ENCODE results near the gene ALK.

Gene ALK

DNA sequence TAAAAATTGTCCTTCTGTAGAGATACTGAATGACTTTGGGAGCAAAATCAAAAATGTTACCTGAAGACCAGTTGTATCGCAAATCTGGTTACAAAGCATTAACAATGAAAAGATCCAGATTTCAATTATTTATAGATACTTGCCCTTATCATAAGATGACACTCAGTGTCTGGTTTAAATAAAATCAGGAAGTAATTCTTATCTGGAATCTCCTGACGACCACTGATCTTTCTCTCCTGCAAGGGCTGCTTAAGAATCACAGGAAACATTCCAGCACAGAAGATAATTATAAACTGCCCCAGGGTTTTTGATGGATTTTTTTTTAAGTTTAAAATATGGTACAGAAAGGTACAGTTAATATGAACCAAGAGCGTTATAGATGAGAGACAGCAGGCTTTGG lies 205.7 kb downstream of the ALK start:
- H3K27ac Mint-ChIP-seq, result no peak overlapping the region
- no peak overlapping the region for H3K4me3 Mint-ChIP-seq
- H3K36me3 Mint-ChIP-seq, result no peaks in the 10 kb centered on the region
- no peaks in the 10 kb centered on the region for H3K9me3 Mint-ChIP-seq
- H3K4me1 Mint-ChIP-seq, result no peaks in the 10 kb centered on the region
- H3K27me3 Mint-ChIP-seq, result peaks cover 8% of the 10 kb centered on the region

DNA sequence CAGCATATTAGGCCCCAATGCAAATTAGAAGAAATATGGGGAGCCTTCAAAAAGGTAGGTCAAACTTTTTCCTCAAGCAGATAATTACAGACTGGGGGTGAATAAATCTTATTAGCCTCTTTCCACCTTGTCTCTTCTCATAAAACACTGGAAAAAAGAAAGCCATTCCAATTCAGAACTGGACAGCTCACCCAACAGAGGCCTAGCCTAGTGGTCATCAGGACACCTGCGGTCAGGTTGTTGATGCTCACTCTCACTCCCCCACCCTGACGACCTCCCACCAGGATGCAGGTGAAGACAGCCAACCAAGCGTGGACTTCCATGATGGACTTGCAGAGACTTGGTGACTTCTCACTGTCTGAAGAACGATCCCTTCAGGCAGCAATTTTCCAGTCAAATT lies 207.1 kb downstream of the ALK start:
- no peaks in the 10 kb centered on the region for H3K4me1 Mint-ChIP-seq
- no peak overlapping the region for H3K4me3 Mint-ChIP-seq
- no peak overlapping the region for H3K27ac Mint-ChIP-seq
- H3K36me3 Mint-ChIP-seq, result no peaks in the 10 kb centered on the region
- H3K9me3 Mint-ChIP-seq, result no peaks in the 10 kb centered on the region
- H3K27me3 Mint-ChIP-seq, result peaks cover 8% of the 10 kb centered on the region

- no peak overlapping the region for H3K27ac Mint-ChIP-seq
- H3K9me3 Mint-ChIP-seq, result no peaks in the 10 kb centered on the region
- no peaks in the 10 kb centered on the region for H3K36me3 Mint-ChIP-seq
- no peak overlapping the region for H3K4me3 Mint-ChIP-seq
- H3K27me3 Mint-ChIP-seq, result peaks cover 5% of the 10 kb centered on the region
- H3K4me1 Mint-ChIP-seq, result no peaks in the 10 kb centered on the region
These were observed 215.1 kb downstream of the ALK start for GRCh38 chr2:29706171-29706720.

- no peaks in the 10 kb centered on the region for H3K36me3 Mint-ChIP-seq
- no peak overlapping the region for H3K27ac Mint-ChIP-seq
- peaks cover 6% of the 10 kb centered on the region for H3K27me3 Mint-ChIP-seq
- H3K4me1 Mint-ChIP-seq, result no peaks in the 10 kb centered on the region
- no peaks in the 10 kb centered on the region for H3K9me3 Mint-ChIP-seq
- H3K4me3 Mint-ChIP-seq, result no peak overlapping the region
These were observed 215.8 kb downstream of the ALK start for GRCh38 chr2:29705616-29706015.

GRCh38 chr2:29703336-29703735 lies 218.1 kb downstream of the ALK start:
- peaks cover 6% of the 10 kb centered on the region for H3K27me3 Mint-ChIP-seq

DNA sequence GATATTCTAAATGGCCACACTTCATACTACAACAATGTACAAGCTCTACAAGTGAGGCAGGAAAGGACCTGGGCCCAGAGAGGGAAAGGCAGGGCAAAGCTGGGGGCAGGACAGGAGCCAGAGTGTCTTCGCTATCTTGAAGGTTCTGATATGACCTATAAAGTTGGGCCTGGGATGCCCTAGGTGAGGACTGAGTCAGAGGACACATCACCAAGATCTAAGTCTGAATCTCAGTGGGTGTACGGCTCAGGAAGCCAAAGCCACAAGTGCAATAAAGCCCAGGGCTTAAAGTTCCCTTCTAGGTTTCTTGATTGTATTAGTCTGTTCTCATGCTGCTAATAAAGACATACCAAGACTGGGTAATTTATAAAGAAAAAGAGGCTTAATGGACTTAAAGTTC lies 219.1 kb downstream of the ALK start:
- no peak overlapping the region for H3K27ac Mint-ChIP-seq
- H3K36me3 Mint-ChIP-seq, result no peaks in the 10 kb centered on the region
- H3K27me3 Mint-ChIP-seq, result peaks cover 6% of the 10 kb centered on the region
- H3K9me3 Mint-ChIP-seq, result no peaks in the 10 kb centered on the region
- H3K4me3 Mint-ChIP-seq, result no peak overlapping the region
- no peaks in the 10 kb centered on the region for H3K4me1 Mint-ChIP-seq

More at GRCh38 chr2:29703336-29703735, 218.1 kb downstream of the ALK start:
- Mint-ChIP-seq H3K4me1 (no peaks in the 10 kb centered on the region), H3K9me3 (no peaks in the 10 kb centered on the region), H3K27ac (no peak overlapping the region), H3K36me3 (no peaks in the 10 kb centered on the region), H3K4me3 (no peak overlapping the region)

DNA sequence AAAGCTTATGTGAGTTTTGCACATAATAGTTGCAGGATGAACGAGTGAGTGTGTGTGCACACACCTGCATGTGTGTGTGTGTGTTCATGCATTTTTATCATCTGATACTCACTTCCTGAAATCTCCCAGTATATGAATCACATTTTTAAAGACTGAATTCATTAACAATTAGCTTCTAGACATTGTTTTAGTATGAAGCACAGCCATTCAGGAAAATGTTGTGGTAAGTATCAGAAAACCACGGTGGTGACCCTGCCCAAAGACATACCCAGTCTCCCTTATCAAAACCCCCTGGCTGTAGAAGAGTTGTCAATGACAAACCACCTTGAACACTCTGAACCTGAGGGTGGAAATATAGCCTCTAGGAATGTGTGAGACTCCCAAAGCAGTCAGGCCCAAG lies 220.8 kb downstream of the ALK start:
- Mint-ChIP-seq H3K27me3 (peaks cover 7% of the 10 kb centered on the region), H3K9me3 (no peaks in the 10 kb centered on the region), H3K4me1 (no peaks in the 10 kb centered on the region), H3K27ac (no peak overlapping the region), H3K36me3 (no peaks in the 10 kb centered on the region), H3K4me3 (no peak overlapping the region)

GRCh38 chr2:29699045-29699444 lies 222.3 kb downstream of the ALK start:
- Mint-ChIP-seq H3K27ac (no peak overlapping the region), H3K36me3 (no peaks in the 10 kb centered on the region), H3K9me3 (no peaks in the 10 kb centered on the region), H3K4me1 (no peaks in the 10 kb centered on the region), H3K27me3 (peaks cover 7% of the 10 kb centered on the region), H3K4me3 (no peak overlapping the region)

GRCh38 chr2:29698216-29698615 lies 223.2 kb downstream of the ALK start:
- Mint-ChIP-seq H3K4me3 (no peak overlapping the region), H3K4me1 (no peaks in the 10 kb centered on the region), H3K36me3 (no peaks in the 10 kb centered on the region), H3K9me3 (no peaks in the 10 kb centered on the region), H3K27me3 (peaks cover 7% of the 10 kb centered on the region), H3K27ac (no peak overlapping the region)

- peaks cover 7% of the 10 kb centered on the region for H3K27me3 Mint-ChIP-seq
- no peaks in the 10 kb centered on the region for H3K4me1 Mint-ChIP-seq
- no peaks in the 10 kb centered on the region for H3K36me3 Mint-ChIP-seq
- no peak overlapping the region for H3K4me3 Mint-ChIP-seq
- no peak overlapping the region for H3K27ac Mint-ChIP-seq
- no peaks in the 10 kb centered on the region for H3K9me3 Mint-ChIP-seq
These were observed 223.7 kb downstream of the ALK start for GRCh38 chr2:29697715-29698114.

- Mint-ChIP-seq H3K4me1 (no peaks in the 10 kb centered on the region), H3K9me3 (no peaks in the 10 kb centered on the region), H3K27me3 (peaks cover 9% of the 10 kb centered on the region), H3K27ac (no peak overlapping the region), H3K4me3 (no peak overlapping the region), H3K36me3 (no peaks in the 10 kb centered on the region)
These were observed 224.2 kb downstream of the ALK start for GRCh38 chr2:29697181-29697580.

DNA sequence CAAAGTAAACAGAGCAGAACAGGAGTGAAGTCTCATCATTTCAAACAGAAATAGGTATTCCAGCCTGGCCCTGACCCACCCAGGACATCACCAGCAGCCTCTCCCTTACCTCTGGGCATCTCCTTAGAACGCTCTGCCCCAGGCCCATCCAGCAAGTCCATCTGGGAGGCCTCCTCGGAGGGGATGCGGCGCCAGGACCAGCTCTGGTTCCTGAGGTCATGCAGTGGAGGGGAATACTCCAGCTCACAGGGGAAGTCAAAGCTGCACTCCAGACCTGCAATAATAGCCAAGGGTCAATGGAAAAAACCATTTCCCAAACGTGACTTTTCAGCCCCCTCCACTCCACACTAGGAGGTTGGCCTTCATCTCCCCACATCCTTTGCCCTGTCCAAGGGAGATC lies 226.6 kb downstream of the ALK start:
- Mint-ChIP-seq H3K9me3 (no peaks in the 10 kb centered on the region), H3K36me3 (no peaks in the 10 kb centered on the region), H3K4me1 (no peaks in the 10 kb centered on the region), H3K4me3 (no peak overlapping the region), H3K27me3 (peaks cover 8% of the 10 kb centered on the region), H3K27ac (no peak overlapping the region)

- Mint-ChIP-seq H3K27me3 (peaks cover 8% of the 10 kb centered on the region), H3K4me3 (no peak overlapping the region), H3K9me3 (no peaks in the 10 kb centered on the region), H3K4me1 (no peaks in the 10 kb centered on the region), H3K27ac (no peak overlapping the region), H3K36me3 (no peaks in the 10 kb centered on the region)
These were observed 229.9 kb downstream of the ALK start for GRCh38 chr2:29691391-29691950.

GRCh38 chr2:29689666-29690065 lies 231.7 kb downstream of the ALK start:
- Mint-ChIP-seq H3K36me3 (no peaks in the 10 kb centered on the region), H3K9me3 (no peaks in the 10 kb centered on the region), H3K27me3 (peaks cover 7% of the 10 kb centered on the region), H3K4me1 (no peaks in the 10 kb centered on the region), H3K27ac (no peak overlapping the region), H3K4me3 (no peak overlapping the region)

GRCh38 chr2:29688429-29688828 lies 233.0 kb downstream of the ALK start:
- H3K4me3 Mint-ChIP-seq, result no peak overlapping the region
- peaks cover 7% of the 10 kb centered on the region for H3K27me3 Mint-ChIP-seq
- no peaks in the 10 kb centered on the region for H3K4me1 Mint-ChIP-seq
- H3K27ac Mint-ChIP-seq, result no peak overlapping the region
- no peaks in the 10 kb centered on the region for H3K36me3 Mint-ChIP-seq
- no peaks in the 10 kb centered on the region for H3K9me3 Mint-ChIP-seq

DNA sequence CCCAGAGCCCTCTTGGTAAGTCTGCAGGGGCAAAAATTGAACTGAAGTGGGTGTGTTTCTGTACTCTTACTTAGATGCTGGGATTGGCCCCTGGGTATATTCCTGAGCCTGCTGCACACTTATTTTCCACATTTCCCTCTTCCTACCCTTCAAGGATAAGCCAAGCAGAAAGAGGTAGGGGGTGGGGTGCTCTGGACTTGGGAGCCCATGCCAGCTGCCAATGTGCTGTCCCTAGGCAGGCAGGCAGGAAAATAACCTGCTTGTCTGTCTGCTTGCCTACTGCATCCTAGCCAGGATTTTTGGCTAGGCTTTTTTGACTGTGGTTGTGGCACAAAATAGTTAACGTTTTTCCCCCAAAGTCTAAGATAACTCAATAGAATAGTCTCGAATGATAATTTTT lies 234.3 kb downstream of the ALK start:
- Mint-ChIP-seq H3K36me3 (no peaks in the 10 kb centered on the region), H3K4me3 (no peak overlapping the region), H3K27ac (no peak overlapping the region), H3K4me1 (no peaks in the 10 kb centered on the region), H3K27me3 (peaks cover 8% of the 10 kb centered on the region), H3K9me3 (no peaks in the 10 kb centered on the region)

DNA sequence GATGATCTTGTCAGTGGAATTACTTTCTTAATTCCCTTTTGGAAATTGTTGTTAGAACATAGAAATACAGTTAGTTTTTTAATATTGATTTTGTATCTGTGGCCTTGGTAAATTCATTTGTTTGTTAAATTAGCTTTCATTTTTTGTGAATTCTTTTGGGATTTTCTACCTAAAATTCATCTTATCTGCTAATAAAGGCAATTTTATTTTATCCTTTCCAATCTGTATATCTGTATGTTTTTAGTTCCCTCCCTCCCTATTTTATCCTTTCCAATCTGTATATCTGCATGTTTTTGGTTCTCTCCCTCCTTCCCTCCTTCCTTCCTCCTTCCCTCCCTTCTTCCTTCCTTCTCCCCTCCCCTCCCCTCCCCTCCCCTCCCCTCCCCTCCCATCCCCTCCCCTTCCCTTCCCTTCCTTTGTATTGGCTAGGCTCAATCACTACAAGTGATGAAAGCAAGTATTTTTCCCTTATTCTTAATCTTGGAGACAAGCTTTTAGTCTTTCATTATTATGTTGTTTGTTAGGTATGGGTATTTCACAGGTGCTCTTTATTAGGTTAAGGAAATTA lies 244.4 kb downstream of the ALK start:
- no peak overlapping the region for H3K27ac Mint-ChIP-seq
- H3K9me3 Mint-ChIP-seq, result peaks cover 11% of the 10 kb centered on the region
- no peaks in the 10 kb centered on the region for H3K4me1 Mint-ChIP-seq
- no peak overlapping the region for H3K4me3 Mint-ChIP-seq
- no peaks in the 10 kb centered on the region for H3K36me3 Mint-ChIP-seq
- peaks cover 14% of the 10 kb centered on the region for H3K27me3 Mint-ChIP-seq
